ENCODE measurements around the gene BCL3.
"Not testable (repeated sequence)": the region's sequence is repeated elsewhere in the genome, so short reads cannot be mapped to it uniquely, and the experiment has no call there.

BCL3 gene

GRCh38 chr19:44721369-44721768 lies 27.1 kb upstream of the BCL3 start:
- DNase-seq, result not testable (repeated sequence)

- no peak for DNase-seq
These were observed 26.1 kb upstream of the BCL3 start for GRCh38 chr19:44722131-44723121.

GRCh38 chr19:44723299-44723951 lies 25.1 kb upstream of the BCL3 start:
- peak; percentile 59 for DNase-seq

- DNase-seq, result peak; percentile 86
These were observed 24.6 kb upstream of the BCL3 start for GRCh38 chr19:44723952-44724319.

- peak; percentile 70 for DNase-seq
These were observed 23.3 kb upstream of the BCL3 start for GRCh38 chr19:44725251-44725650.

- no peak for DNase-seq
These were observed 22.8 kb upstream of the BCL3 start for GRCh38 chr19:44725684-44726083.

GRCh38 chr19:44726465-44726864 lies 22.0 kb upstream of the BCL3 start:
- no peak for DNase-seq

- DNase-seq, result no peak
These were observed 20.3 kb upstream of the BCL3 start for GRCh38 chr19:44728178-44728577.

GRCh38 chr19:44729516-44730033 lies 18.9 kb upstream of the BCL3 start:
- no peak for DNase-seq

- peak; percentile 23 for DNase-seq
These were observed 17.4 kb upstream of the BCL3 start for GRCh38 chr19:44731081-44731480.

- DNase-seq, result no peak
These were observed 16.9 kb upstream of the BCL3 start for GRCh38 chr19:44731622-44732021.

- DNase-seq, result no peak
These were observed 16.1 kb upstream of the BCL3 start for GRCh38 chr19:44732235-44733014.

- DNase-seq, result no peak
These were observed 14.2 kb upstream of the BCL3 start for GRCh38 chr19:44734357-44734756.

- DNase-seq, result no peak
These were observed 13.5 kb upstream of the BCL3 start for GRCh38 chr19:44735011-44735410.

GRCh38 chr19:44737238-44738071 lies 11.1 kb upstream of the BCL3 start:
- no peak for DNase-seq

- no peak for DNase-seq
These were observed 10.4 kb upstream of the BCL3 start for GRCh38 chr19:44738136-44738535.

GRCh38 chr19:44738603-44739558 lies 9.6 kb upstream of the BCL3 start:
- peak; percentile 76 for DNase-seq

GRCh38 chr19:44740351-44740824 lies 8.1 kb upstream of the BCL3 start:
- peak; percentile 23 for DNase-seq

- DNase-seq, result peak; percentile 55
These were observed 7.2 kb upstream of the BCL3 start for GRCh38 chr19:44741258-44741731.

- DNase-seq, result peak; percentile 96
These were observed 6.6 kb upstream of the BCL3 start for GRCh38 chr19:44741841-44742329.
